Sigmoid colon (tissue), 4 donors: ENCODE results near the gene ERG28.

Source experiments
- EP300 ChIP-seq, 4 donors: sonication (generic); formaldehyde crosslinking; IDR thresholded peaks; one replicate each; pipeline ENCODE4 v1.6.1; 2017; ENCODE audit warnings: antibody characterized with exemption in 4 of 4
- POLR2A ChIP-seq, 2 donors: fragments of 450-650 bp; IDR thresholded peaks; one replicate each; pipeline ENCODE4 v1.6.1; 2016; ENCODE audit warnings: antibody characterized with exemption in 2 of 2, mild to moderate bottlenecking in 2 of 2, moderate library complexity in 2 of 2
- POLR2AphosphoS5 ChIP-seq, 4 donors: sonication (generic); formaldehyde crosslinking; IDR thresholded peaks; one replicate each; pipeline ENCODE4 v1.6.1; 2017; ENCODE audit warnings: antibody characterized with exemption in 4 of 4
- TF ChIP-seq, protein P1 (sequence below), 4 experiments: fragments of 450-650 bp in 3 of 4; fragments of 200-600 bp in 1 of 4; IDR thresholded peaks; one replicate each; pipeline ENCODE4 v1.5.1; 2016 to 2019; ENCODE audit warnings: antibody characterized with exemption in 4 of 4, mild to moderate bottlenecking in 3 of 4, moderate library complexity in 2 of 4

DNA sequence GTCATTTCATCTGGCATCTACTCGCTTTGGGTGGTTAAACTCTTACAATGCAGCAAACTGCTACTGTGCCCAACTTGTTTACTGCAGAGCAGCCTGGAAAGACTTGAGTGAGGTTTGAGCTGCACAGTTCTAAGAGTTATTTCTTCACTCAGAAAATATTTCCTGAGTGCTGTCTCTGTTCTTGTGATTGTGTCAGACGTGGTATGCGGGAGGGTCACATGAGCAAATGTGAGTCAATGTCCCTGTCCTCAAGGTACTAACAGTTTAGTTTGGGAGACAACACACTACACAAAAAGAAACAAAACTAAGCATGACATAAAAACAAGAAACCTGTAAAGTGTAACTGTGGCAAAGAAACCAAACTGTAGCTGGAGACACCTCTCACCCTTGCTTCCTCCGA lies 49.8 kb downstream of the ERG28 start:
- TF ChIP-seq, protein P1, sequence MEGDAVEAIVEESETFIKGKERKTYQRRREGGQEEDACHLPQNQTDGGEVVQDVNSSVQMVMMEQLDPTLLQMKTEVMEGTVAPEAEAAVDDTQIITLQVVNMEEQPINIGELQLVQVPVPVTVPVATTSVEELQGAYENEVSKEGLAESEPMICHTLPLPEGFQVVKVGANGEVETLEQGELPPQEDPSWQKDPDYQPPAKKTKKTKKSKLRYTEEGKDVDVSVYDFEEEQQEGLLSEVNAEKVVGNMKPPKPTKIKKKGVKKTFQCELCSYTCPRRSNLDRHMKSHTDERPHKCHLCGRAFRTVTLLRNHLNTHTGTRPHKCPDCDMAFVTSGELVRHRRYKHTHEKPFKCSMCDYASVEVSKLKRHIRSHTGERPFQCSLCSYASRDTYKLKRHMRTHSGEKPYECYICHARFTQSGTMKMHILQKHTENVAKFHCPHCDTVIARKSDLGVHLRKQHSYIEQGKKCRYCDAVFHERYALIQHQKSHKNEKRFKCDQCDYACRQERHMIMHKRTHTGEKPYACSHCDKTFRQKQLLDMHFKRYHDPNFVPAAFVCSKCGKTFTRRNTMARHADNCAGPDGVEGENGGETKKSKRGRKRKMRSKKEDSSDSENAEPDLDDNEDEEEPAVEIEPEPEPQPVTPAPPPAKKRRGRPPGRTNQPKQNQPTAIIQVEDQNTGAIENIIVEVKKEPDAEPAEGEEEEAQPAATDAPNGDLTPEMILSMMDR (IDR thresholded peaks at IDR 0.05), result no peak
- no peak for TF ChIP-seq POLR2AphosphoS5 (IDR thresholded peaks at IDR 0.05)
- no peak for TF ChIP-seq POLR2A (IDR thresholded peaks at IDR 0.05)
- TF ChIP-seq EP300 (IDR thresholded peaks at IDR 0.05), result no peak
